ENCODE data around the gene SIPA1L2. TPM values are rescaled to one million over a fixed set of nuclear protein-coding genes. Genes with fewer than 3 reads are reported as not detected.

SIPA1L2 gene
- 71.3 TPM for total RNA-seq

DNA sequence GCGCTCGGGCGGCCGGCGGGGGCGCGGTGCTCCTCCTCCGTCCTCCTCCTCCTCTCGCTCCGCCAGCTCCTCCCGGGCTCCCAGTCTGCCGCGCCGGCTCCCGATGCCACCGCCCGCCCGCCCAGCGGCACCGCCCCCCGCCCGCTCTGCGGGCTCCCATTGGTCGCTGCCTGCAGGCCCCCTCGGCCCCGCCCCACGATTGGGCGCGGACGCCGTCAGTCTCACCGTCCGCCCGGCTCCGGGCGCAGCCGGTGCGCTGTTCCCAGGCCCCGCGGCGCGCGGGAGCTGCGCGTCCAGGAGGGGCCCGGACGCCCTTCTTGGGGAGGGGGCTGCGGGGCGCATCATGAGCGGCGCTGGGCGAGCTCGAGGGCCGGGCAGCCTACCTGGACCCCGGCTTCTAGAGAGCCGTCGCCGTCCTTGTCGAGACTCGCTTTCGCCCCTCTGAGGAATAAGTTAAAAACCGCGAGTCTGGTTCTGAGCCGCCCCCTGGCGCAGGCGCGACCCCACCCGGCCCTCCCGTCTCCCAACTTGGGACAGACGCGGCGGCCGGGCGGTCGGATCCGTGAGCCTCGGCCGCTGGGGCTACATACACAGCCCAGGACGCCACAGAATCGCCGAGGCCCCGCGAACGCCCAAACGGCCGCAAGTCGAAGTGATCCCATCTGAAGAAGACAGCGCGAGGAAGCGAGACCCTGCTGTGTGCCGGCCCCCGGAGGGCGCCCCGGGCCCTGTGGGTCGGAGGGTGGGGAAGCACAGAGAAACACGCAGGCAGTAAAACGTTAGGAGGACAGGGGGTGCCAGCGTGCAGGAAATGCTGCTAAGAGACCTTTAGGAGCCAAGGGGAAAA lies at the start of gene SIPA1L2:
SIPA1L2 (minus strand) TSS at position 87 of the 847 bp plus-strand sequence. CDS start 114,794 bp downstream, outside the sequence.
- peak; percentile 97 for DNase-seq

GRCh38 chr1:232678185-232678886 lies 48.4 kb upstream of the SIPA1L2 start:
- no peak for DNase-seq

- no peak for DNase-seq
Measured at GRCh38 chr1:232676307-232676706, 46.4 kb upstream of the SIPA1L2 start.

DNA sequence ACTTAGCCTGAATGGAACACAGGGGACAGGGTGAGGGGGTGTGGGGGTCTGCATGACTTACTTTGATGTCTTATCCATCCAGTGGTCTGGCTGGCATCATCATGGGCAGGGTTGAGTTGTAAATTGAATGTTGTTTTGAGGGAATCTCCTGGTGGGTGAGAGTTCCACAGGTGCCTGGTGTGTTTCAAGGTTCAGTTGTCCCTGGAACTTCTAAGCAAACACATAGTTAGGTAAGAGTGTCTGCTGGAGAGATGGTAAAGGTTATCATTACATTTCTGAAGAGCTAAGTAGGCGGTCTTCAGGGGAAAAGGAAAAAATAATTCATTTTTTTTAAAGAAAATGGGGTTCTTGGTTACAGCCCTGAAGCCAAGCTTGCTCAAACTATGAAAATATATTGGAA lies 46.0 kb upstream of the SIPA1L2 start:
- no peak for DNase-seq

DNA sequence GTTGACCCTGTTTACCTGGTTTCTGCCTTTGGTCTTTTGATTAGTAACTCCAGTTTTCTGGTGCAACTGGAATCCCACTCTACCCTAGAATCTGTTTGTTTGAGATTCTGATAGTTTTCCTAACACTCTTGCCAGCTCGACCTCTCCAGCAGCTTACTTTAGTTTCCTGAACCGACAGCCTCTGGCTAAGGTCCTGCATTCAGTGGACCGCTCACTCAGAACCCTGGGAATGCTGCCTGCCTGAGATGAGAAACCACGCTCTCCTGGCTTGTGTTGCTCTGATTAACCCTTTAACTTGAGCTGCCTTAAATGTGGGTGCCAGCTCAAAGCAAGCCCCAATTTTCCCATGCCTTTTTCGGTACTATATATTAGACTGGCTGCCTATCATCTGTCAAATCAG lies 45.3 kb upstream of the SIPA1L2 start:
- DNase-seq = no peak

- DNase-seq = no peak
Measured at GRCh38 chr1:232673256-232673655, 43.3 kb upstream of the SIPA1L2 start.

GRCh38 chr1:232669981-232670747 lies 40.2 kb upstream of the SIPA1L2 start:
- DNase-seq = peak; percentile 56

- DNase-seq = no peak
Measured at GRCh38 chr1:232667778-232668165, 37.8 kb upstream of the SIPA1L2 start.

GRCh38 chr1:232667094-232667777 lies 37.3 kb upstream of the SIPA1L2 start:
- DNase-seq = no peak

GRCh38 chr1:232664844-232665777 lies 35.2 kb upstream of the SIPA1L2 start:
- no peak for DNase-seq

DNA sequence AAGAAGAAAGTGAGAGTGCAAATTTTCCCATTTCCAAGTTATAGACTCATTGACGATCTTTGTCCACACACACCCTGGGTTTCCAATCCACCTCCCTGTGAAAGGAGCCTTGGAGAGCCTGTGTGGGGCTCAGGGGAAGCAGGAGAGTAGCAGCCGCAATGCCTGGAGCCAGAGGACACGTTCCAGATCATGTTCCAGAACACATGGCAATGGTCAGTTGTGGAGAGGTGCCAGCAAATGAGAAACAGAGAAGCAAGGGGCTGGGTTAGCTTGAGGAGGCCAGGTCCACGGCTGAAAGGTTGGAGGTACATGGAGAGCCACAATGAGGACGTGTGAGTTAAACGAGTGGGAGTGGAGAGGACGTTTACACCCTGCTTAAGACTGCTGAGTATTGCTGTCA lies 33.0 kb upstream of the SIPA1L2 start:
- DNase-seq = peak; percentile 32

DNA sequence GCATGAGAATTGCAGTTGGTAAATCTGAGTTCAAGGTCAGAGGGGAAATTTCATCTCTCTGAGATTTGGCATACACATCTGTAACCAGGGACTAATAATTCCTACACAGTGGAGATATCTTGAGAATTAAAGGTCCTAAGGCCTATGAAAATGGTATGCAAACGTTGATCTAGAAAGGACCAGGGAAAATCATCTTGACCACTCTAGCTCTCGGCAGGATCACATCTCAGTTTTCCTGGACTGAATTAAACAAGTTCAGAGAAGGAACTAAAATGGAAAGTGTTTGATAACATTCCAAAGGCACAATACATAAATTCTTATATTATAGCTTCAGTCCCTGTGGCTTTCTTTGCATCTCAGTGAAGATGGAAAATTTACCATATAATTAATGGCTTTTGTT lies 28.5 kb upstream of the SIPA1L2 start:
- no peak for DNase-seq

DNA sequence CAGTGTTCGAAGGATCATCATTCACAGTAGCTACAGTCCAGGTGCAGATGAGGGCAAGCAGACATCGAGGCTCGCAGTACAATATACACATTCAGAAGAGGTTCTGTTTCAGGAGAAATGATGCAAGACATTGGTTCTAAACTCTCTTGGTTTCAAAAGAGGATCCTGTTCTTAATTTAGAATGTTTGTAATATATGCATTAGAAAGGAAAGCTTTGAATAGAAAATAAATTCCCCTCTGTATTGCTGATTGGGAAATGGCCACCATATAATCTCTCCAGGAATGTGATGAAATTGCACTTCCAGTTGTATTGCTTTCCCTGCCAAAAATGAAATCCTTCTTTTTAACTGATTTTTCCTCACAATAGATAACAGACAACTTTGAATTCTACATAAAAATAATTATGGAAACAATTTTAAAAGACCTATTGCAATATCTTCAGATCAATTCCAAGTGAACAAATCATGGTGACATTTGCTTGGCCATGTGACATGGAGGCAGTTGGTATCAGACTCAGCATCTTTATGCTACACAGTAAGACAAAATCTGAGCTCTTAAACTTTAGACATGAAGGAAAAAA lies 27.6 kb upstream of the SIPA1L2 start:
- no peak for DNase-seq

GRCh38 chr1:232655746-232656085 lies 25.8 kb upstream of the SIPA1L2 start:
- no peak for DNase-seq

DNA sequence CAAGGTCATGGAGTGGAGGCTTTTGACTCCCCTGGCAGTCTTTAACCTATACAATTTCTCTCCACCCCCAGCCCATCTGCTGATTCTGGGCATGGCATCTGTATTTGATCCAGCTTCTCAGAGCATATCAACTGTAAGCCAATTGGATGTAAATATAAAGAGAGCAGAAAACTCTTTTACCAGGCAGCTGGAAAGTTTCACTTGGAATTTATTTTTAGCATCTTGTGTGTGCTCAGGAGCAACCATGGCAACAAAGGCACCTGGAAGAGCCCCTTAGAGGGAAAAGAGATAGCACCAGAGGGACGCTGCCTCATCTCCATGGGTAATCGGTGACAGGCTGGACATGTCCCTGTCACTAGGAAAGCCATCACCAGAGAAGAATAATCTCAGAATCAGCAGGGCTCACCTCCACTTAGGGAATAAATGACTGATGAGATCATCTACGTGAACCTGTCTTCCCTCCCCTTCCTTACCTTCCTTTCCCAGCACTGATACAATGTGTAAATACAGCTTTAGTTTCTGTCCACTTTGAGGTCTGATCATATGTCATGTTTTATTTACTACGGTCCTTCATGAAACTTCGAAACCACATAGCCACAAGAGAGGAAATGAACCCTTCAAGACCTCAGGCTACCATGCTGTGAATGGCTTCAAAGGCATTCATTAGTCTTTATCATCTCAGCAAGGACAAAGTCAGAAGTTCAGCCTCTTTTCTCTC lies 25.3 kb upstream of the SIPA1L2 start:
- peak; percentile 69 for DNase-seq

- DNase-seq = no peak
Measured at GRCh38 chr1:232653789-232654188, 23.9 kb upstream of the SIPA1L2 start.

DNA sequence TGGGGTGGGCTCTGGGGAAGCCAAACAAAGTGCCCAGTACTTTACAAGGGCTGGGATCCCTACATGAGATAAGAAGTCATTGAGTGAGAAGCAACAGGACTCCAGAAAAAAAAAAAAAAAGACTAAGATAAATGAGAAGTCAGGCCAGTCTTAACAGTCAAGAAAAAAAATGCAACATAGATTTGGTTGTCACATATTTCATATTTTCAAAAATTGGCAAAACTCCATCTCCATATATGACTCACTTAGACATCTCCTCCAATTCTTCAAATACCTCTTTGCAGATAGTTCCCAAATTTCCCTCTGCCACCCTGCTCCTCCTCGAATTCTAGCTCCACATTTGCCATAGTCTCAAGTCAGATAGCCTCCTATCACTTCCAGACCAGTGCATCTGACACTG lies 20.9 kb upstream of the SIPA1L2 start:
- no peak for DNase-seq

DNA sequence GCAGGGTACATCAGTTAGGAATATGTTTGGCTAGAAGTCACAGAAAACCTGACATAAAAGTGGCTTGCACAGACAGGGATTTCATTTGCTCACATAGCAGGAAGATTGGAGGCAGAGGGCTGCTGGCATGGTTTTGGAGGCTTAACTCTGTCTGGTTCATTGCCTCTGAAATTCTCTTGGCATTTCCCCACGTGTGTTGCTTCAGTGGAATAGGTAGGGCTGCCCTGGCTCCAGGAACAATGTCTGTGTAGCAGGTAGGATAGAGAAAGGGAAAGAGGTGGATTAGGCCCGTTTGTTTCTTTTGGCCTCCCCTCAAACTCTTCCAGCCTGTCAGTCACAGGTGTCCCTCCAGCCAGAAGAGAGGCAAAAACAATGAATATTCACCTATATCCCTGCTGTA lies 20.5 kb upstream of the SIPA1L2 start:
- DNase-seq = no peak

DNA sequence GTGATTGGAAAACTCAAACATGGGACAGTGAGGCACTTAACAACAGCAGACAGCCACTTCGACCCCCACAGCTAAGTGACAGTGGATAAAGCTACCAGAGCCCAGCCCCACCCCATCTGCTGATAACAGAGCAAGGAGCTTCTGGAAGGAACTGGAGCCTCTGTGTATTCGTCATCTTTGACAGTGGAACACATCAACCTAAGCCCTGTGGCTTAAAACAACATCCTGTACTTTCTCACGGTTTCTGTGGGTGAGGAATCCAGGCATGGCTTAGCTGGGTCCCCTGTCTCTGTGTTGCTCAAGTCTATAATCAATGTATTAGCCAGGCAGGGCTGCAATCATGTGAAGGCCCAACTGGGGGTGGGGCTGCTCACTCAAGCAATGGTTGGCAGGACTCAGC lies 18.4 kb upstream of the SIPA1L2 start:
- no peak for DNase-seq

DNA sequence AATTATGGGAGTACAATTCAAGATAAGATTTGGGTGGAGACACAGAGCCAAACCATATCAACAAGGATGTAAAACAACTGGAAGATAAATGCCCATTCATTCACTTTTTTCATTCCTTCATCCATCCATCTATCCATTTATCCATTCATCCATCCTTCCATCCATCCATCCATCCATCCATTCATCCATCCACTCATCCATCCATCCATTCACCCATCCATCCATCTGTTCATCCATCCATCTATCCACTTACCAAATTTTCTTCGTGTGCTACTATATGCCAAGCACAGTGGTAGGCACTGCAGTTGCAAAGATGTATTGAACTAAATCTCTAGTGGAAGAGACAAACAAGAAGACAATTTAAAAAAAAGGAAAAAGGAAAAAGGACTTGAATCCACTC lies 14.3 kb upstream of the SIPA1L2 start:
- DNase-seq = no peak
